B cell (primary cell): ENCODE data around the gene CD151.

Experiments used
- EZH2 ChIP-seq: IDR thresholded peaks from 2 replicates; pipeline ENCODE4 v1.6.1; 2012; ENCODE audit warnings: borderline replicate concordance, low read depth, mild to moderate bottlenecking, moderate library complexity, low read length; ENCODE audit not compliant: insufficient read depth, poor library complexity, severe bottlenecking
- TF ChIP-seq, protein P1 (sequence below): fragments of 200-600 bp; IDR thresholded peaks from one replicate; pipeline ENCODE4 v1.8.0; 2022; ENCODE audit warnings: antibody characterized with exemption, mild to moderate bottlenecking

GRCh38 chr11:793556-793955, 39.2 kb upstream of the CD151 start:
- TF ChIP-seq, protein P1, sequence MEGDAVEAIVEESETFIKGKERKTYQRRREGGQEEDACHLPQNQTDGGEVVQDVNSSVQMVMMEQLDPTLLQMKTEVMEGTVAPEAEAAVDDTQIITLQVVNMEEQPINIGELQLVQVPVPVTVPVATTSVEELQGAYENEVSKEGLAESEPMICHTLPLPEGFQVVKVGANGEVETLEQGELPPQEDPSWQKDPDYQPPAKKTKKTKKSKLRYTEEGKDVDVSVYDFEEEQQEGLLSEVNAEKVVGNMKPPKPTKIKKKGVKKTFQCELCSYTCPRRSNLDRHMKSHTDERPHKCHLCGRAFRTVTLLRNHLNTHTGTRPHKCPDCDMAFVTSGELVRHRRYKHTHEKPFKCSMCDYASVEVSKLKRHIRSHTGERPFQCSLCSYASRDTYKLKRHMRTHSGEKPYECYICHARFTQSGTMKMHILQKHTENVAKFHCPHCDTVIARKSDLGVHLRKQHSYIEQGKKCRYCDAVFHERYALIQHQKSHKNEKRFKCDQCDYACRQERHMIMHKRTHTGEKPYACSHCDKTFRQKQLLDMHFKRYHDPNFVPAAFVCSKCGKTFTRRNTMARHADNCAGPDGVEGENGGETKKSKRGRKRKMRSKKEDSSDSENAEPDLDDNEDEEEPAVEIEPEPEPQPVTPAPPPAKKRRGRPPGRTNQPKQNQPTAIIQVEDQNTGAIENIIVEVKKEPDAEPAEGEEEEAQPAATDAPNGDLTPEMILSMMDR, result no peak
- TF ChIP-seq EZH2, result no peak
